Epithelial cell of prostate (primary cell): ENCODE data around the gene TSPYL6.

Experiments used
- DNase-seq: peaks from one replicate; pipeline ENCODE4 v3.0.0-alpha.2; 2011; ENCODE audit warnings: low read depth, low spot score
- H3K27ac ChIP-seq: fragments of 450-650 bp; 2 replicates; pipeline ENCODE4 v1.5.1; 2017; ENCODE audit warnings: mild to moderate bottlenecking

TSPYL6 gene

GRCh38 chr2:54259413-54260240 lies 3.6 kb upstream of the TSPYL6 start:
- no peak for DNase-seq

GRCh38 chr2:54258166-54258565 lies 2.1 kb upstream of the TSPYL6 start:
- no peak for DNase-seq
- H3K27ac ChIP-seq, result no peak overlapping the region

More at GRCh38 chr2:54259413-54260240, 3.6 kb upstream of the TSPYL6 start:
- H3K27ac ChIP-seq, result no peak overlapping the region

GRCh38 chr2:54255230-54256090 lies 569 bp downstream of the TSPYL6 start:
- no peak for DNase-seq
- no peak overlapping the region for H3K27ac ChIP-seq

- H3K27ac ChIP-seq, result no peak overlapping the region
- DNase-seq, result no peak
Observed at GRCh38 chr2:54254180-54254579, 1.8 kb downstream of the TSPYL6 start.

- no peak overlapping the region for H3K27ac ChIP-seq
- DNase-seq, result no peak
Observed at GRCh38 chr2:54249629-54250028, 6.4 kb downstream of the TSPYL6 start.

- no peak for DNase-seq
- H3K27ac ChIP-seq, result no peak overlapping the region
Observed at GRCh38 chr2:54247115-54247514, 8.9 kb downstream of the TSPYL6 start.

GRCh38 chr2:54240515-54241469 lies 15.2 kb downstream of the TSPYL6 start:
- no peak overlapping the region for H3K27ac ChIP-seq
- DNase-seq, result no peak

- no peak for DNase-seq
- H3K27ac ChIP-seq, result no peak overlapping the region
Observed at GRCh38 chr2:54239427-54239826, 16.6 kb downstream of the TSPYL6 start.

- no peak for DNase-seq
- no peak overlapping the region for H3K27ac ChIP-seq
Observed at GRCh38 chr2:54237428-54237827, 18.6 kb downstream of the TSPYL6 start.

- no peak for DNase-seq
- H3K27ac ChIP-seq, result no peak overlapping the region
Observed at GRCh38 chr2:54233832-54234649, 22.0 kb downstream of the TSPYL6 start.

- no peak for DNase-seq
Observed at GRCh38 chr2:54228945-54229344, 27.1 kb downstream of the TSPYL6 start.

GRCh38 chr2:54227798-54228197 lies 28.2 kb downstream of the TSPYL6 start:
- DNase-seq, result no peak

More at GRCh38 chr2:54228945-54229344, 27.1 kb downstream of the TSPYL6 start:
- no peak overlapping the region for H3K27ac ChIP-seq

GRCh38 chr2:54226260-54226659 lies 29.8 kb downstream of the TSPYL6 start:
- H3K27ac ChIP-seq, result no peak overlapping the region
- DNase-seq, result no peak

More at GRCh38 chr2:54227798-54228197, 28.2 kb downstream of the TSPYL6 start:
- H3K27ac ChIP-seq, result no peak overlapping the region

GRCh38 chr2:54224997-54225396 lies 31.0 kb downstream of the TSPYL6 start:
- no peak for DNase-seq
- no peak overlapping the region for H3K27ac ChIP-seq

GRCh38 chr2:54213082-54213481 lies 42.9 kb downstream of the TSPYL6 start:
- no peak for DNase-seq
- H3K27ac ChIP-seq, result no peak overlapping the region

GRCh38 chr2:54212456-54212855 lies 43.6 kb downstream of the TSPYL6 start:
- DNase-seq, result peak; percentile 51

GRCh38 chr2:54209379-54209778 lies 46.6 kb downstream of the TSPYL6 start:
- H3K27ac ChIP-seq, result no peak overlapping the region

More at GRCh38 chr2:54212456-54212855, 43.6 kb downstream of the TSPYL6 start:
- no peak overlapping the region for H3K27ac ChIP-seq

GRCh38 chr2:54208364-54209240 lies 47.4 kb downstream of the TSPYL6 start:
- DNase-seq, result no peak
- no peak overlapping the region for H3K27ac ChIP-seq

More at GRCh38 chr2:54209379-54209778, 46.6 kb downstream of the TSPYL6 start:
- DNase-seq, result no peak
